Left renal cortex interstitium (tissue), 4 donors: ENCODE data around the gene CMSS1. TPM values are rescaled to one million over a fixed set of nuclear protein-coding genes. Genes with fewer than 3 reads are reported as not detected.

Experiments
- DNase-seq, 4 donors: peaks; one replicate each; pipeline ENCODE4 v3.0.0-alpha.2; 2013; ENCODE audit warnings: low read depth in 4 of 4, low spot score in 2 of 4, missing footprints in 1 of 4
- polyA plus RNA-seq, 4 donors: library from polyadenylated mRNA; unstranded; fragments of 120-200 nt; gene quantifications; one replicate each; pipeline ENCODE4 v1.2.1, GENCODE V29; 2013; ENCODE audit not compliant: insufficient read length in 4 of 4

Gene CMSS1
- 10 to 100 TPM; 40.5 to 48.1 (median 44.9) TPM for polyA plus RNA-seq

DNA sequence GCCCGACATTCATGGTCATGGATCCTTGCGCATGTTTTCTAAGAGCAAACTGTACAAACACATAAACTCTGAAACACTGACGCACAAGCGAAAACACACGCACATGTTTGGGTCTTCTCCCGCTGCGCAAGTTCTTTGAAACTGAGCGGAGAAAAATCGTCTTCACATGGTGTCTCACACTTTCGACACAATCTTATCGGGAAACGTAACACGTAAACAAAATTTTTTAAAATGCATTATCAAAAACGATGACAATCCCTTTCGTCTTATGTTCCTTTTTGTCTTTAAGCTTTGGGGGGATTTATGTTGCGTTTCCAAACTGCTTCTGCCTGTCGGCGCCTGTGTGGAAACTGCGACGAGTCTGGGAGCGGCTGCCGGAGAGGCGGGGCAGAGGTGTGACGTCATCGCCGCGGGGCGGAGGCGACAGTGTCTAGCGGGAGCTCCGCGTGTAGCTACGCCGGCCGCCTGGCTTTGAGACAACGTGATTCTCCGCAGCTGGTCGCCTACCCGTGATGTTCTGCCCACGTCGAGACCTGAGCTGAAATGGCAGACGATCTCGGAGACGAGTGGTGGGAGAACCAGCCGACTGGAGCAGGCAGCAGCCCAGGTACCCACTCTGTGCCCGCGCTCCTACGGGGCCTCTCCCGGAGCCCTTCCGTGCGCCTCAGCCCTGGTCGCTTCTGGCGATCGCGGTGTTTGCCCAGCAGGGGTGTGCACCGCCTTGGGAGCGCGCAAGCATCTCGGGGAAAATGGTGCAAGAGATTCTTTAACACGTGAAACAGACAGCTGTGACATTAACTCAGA is at the start of gene CMSS1:
TSS of gene CMSS1 (plus strand) at position 426 of the 804 bp plus-strand sequence.
- peak; percentile 90 to 98 (median 92) for DNase-seq

DNA sequence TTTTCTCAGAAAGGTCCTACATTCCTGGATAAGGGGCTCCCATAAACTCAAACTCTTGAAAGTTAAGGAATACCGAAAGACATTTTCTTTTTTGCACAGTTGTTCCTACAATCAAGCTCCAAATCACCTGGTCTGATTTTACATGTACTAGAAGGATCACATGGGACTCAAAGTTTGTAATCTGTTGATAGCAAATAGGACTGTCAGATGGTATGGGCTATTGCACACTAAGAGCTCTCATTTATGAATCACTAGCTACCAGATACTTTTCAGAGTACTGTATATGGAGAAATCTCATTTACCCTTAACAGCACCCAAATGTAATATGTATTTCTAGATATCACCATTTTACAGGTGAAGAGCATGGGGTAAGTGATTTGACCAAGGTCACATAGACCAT is 49.5 kb upstream of the CMSS1 start:
- no peak for DNase-seq

DNA sequence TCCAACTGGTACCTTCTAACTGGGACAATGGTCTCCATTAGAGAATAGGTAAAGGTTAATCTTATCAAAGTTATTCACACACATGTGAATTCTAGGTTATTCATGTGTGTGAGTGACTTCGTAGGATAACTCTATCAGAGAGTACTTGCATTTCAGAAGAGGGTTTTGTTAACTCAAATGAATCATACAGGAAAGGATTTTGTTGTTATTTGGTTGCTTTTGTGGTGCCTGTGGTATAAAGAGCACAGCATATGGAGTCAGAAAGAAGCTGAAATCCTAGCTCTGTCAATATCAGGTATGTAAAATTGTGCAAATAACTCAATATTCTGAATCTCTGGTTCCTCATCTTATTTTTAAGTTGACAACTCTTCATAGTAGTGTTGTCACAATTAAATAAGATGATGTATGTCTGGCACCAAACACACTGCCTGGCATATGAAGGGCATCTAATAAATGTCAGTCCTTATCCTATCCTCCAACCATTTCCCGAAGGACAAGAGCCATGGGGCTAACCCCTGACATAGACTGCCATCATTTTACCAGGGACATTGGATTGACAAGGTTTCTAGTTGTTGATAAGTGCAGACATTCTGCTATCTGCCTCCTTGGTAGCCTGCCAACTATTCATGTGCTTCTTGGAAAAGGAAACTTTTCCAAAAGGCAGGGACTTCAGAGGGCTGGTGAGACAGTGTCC is 48.7 kb upstream of the CMSS1 start:
- DNase-seq, result no peak

DNA sequence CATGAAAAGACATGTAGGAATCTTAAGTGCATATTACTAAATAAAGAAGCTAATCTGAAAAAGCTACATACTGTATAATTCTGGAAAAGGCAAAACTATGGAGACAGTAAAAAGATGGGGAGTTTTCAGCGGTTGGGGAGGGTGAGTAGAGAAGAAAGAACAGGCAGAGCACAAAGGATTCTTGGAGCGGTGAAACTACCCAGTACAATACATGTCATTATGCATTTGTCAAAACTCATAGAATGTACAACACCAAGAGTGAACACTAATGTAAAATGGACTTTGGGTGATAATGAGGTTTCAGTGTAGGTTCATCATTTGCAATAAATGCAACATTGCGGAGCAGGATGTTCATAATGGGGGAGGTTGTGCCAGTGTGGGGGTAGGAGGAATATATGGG is 45.5 kb upstream of the CMSS1 start:
- no peak for DNase-seq

DNA sequence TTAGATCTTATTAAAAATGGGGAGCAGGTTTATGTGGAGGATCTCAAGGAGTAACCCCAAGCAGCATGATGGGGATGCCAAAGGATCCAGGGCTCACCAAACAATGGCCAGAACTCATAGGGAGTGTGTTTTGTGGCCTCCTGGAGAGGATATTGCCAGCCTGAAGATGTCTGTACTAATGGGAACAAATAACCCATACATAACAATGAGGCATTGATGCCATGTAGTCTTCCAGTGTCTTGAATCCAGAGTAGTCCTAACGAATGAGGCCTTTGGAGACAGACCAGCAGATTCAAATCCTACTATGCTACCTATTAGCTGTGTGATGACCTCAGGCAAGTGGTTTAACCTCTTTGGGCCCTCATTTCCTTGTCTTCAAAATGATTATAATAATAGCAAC is 45.0 kb upstream of the CMSS1 start:
- DNase-seq, result no peak

DNA sequence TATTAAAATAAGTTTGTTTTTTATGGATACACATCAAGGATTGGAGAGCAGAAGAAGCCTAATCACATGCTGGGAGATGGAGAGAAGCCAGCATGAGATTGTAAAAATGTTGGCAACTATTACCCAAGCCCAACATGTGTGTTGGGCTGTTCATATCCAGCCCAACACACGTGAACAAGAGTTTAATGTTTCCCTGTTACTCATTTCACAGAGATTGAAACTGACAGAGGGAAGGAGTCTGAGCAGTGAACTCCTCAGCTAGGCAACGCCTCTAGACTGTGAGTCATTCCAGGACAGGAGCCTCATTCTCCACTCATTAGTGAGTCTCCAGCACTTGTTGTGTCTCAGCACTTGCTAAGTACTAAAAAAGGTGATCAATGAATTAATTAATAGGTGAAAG is 43.2 kb upstream of the CMSS1 start:
- no peak for DNase-seq

DNA sequence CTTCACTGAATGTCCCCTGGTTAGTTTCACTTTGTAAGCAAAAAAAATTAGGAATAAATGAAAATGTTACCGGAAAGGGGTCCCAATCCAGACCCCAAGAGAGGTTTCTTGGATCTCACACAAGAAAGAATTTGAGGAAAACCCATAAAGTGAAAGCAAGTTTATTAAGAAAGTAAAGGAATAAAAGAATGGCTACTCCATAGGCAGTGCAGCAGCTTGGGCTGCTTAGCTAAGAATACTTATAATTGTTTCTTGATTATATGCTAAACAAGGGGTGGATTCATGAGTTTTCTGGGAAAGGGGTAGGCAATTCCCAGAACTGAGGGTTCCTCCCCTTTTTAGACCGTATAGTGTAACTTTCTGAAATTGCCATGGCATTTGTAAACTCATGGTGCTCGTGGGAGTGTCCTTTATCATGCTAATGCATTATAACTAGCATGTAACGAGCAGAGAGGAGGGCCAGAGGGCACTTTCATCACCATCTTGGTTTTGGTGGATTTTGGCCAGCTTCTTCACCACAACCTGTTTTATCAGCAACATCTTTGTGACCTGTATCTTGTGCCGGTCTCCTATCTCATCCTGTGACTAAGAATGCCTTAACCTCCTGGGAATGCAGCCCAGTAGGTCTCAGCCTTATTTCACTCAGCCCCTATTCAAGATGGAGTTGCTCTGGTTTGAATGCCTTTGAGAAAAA is 41.0 kb upstream of the CMSS1 start:
- no peak for DNase-seq

DNA sequence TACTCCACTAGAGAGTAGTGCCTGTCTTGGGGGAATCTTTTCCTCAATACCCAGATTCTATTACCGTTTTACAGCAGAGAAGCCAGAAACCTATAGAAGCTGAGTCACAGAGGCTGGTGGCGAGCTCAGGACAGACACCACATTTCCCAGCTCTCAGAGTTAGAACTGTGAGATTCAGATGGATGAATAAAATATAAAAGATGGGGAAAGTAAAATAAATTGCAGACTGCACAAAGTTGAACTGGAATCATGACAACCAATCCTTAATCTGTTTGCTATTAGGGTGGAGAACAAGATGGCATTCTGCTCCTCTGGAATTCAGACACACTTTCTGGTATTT is 40.5 kb upstream of the CMSS1 start:
- no peak for DNase-seq

- no peak for DNase-seq
Measured at GRCh38 chr3:99777708-99778107, 40.0 kb upstream of the CMSS1 start.

DNA sequence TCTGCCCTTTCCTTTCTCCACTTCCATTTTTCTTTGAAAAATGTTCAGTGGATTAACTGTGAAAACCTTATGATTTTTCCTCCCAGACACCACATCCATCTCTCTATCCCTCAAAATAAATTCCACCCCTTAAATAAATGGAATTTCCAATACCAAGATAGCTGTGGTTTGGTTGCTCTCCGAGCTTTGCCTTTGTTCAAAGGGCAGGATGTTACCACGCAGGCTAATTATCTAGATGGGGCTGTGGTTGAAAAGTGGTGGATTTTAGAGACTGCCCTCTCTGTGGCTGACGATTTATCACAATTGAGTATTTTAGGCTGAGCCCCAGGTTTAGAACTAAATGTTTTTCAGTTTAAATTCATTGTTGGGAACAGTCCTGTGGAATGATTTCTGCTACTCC is 36.9 kb upstream of the CMSS1 start:
- DNase-seq, result no peak

- no peak for DNase-seq
Measured at GRCh38 chr3:99781761-99782160, 35.9 kb upstream of the CMSS1 start.

DNA sequence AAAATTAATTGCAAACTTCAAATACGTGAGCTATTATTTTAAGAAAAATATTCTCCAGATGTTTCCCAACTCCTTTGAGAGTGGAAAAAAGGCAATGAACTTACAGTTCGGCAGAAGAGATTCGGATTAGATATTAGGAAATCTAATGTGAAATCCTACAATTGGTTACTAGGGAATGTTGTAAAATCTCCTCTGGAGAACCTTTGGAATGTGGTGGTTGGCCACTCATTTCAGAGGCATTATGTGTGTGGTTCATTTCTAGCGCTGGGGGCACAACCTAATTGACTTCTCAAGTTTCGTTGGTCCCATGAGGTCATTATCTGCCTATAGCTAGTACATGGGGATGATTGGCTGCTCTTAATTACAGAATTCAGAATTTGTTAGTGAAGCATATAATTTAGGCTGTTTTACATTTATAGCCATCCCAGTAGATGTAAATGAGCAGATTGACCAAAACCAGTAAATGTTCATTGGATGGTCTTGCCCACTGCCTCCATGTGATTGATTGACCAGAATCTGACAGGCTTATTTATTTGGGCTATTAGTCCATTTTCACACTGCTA is 34.6 kb upstream of the CMSS1 start:
- DNase-seq, result peak in 1 of 4 donors; percentile 7

GRCh38 chr3:99789011-99789721 is 28.5 kb upstream of the CMSS1 start:
- DNase-seq, result peak in 1 of 4 donors; percentile 8

GRCh38 chr3:99794485-99794884 is 23.2 kb upstream of the CMSS1 start:
- DNase-seq, result no peak

DNA sequence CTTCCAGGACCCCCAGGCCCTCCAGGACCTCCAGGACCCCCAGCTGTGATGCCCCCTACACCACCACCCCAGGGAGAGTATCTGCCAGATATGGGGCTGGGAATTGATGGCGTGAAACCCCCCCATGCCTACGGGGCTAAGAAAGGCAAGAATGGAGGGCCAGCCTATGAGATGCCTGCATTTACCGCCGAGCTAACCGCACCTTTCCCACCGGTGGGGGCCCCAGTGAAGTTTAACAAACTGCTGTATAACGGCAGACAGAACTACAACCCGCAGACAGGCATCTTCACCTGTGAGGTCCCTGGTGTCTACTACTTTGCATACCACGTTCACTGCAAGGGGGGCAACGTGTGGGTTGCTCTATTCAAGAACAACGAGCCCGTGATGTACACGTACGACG is 22.1 kb upstream of the CMSS1 start:
- no peak for DNase-seq

DNA sequence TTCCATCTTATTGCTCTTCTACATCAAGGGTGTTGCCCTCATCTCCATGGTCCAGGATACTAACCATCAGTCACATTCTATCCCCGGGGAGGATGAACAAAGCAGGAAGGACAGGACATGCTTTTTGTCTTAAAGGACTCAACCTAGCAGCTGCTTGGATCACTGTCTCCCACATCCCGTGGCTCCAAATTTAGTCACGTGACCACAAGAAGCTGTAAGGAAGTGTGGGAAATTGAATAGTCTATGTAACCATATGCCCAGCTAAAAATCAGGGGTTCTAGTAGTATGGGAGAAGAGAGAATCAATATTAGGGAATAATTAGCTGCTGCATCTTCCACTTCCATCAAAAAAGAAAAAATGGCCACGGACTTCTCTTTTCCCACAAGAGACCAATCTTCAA is 18.2 kb upstream of the CMSS1 start:
- DNase-seq, result no peak

- no peak for DNase-seq
Measured at GRCh38 chr3:99803297-99803696, 14.4 kb upstream of the CMSS1 start.

DNA sequence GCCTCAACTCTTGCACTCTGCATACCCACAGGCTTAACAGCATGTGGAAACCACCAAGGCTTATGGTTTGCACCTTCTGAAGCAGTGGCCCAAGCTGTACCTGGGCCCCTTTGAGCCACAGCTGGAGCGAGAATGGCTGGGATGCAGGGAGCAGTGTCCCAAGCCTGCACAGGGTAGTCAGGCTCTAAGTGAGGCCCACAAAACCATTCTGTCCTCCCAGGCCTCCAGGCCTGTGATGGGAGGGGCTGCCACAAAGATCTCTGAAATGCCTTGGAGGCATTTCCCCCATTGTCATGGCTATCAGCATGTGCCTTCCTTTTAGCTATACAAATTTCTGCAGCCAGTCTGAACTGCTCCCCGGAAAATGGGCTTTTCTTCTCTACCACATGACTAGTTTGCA is 12.5 kb upstream of the CMSS1 start:
- no peak for DNase-seq

- DNase-seq, result no peak
Measured at GRCh38 chr3:99808163-99808794, 9.4 kb upstream of the CMSS1 start.

DNA sequence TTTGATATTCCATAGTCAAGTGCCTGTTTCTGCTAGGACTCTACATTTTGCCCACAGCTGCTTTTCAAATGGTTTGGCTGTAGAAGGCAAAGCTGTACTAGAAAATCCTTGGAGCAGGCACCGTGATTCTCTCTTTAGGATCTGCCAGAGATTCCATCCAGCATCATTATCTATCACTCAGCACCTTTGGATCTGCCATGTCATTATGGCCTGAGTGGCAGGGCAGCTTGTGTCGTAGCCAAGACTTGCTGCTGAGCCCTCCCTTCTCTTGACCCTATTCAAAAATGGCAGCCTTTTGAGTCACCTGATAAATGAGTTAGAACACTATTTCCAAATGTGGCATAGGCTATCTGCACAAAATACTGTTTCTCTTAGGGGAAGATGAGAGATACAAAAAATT is 8.1 kb upstream of the CMSS1 start:
- no peak for DNase-seq
